HS-27A (cell line): Measurements from ENCODE around the gene HARBI1.

Experiments
- DNase-seq: peaks from one replicate; pipeline ENCODE4 v3.0.0-alpha.2; 2012; ENCODE audit warnings: low read depth, missing footprints

HARBI1 gene

DNA sequence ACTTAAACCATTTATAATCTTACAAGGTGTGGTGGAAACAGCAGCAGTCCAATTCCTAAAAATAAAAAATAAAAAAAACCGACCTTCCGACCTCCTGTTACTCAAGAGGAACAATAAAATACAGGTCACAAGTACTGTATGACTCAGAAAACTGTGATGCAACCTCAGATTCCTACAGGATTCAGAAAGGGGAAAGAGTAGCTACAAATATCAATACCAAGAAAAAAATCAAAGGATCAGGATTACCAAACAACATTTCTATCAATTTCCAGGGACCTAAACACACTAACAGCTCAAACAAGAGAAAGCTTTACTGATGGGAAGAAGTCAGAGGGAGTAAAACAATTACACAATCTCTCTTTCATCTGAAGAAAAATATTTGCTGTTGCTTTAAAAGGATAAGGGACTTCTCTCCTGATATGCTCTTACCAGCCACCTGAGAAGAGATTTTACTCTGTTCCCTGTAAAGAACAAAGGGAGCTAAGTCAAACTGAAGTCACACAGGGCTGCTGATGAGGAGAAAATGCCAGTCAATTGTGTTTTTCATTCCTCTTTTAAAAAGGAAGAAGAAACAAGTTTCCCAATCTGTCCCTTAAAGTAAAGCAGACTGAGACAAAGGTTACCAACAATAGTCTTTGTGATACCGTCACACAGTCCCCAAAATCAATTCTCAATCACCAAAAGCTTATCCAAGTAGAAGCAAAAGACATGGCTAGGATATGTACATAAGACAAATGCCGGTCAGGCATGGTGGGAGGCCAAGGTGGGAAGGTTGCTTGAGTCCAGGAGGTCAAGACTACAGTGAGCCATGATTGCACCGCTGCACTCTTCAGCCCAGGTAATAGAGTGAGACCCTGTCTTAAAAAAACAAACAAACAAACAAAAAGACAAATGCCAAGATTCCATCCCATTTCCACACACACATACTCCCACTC lies 62.5 kb downstream of the HARBI1 start:
- DNase-seq = peak; percentile 46

DNA sequence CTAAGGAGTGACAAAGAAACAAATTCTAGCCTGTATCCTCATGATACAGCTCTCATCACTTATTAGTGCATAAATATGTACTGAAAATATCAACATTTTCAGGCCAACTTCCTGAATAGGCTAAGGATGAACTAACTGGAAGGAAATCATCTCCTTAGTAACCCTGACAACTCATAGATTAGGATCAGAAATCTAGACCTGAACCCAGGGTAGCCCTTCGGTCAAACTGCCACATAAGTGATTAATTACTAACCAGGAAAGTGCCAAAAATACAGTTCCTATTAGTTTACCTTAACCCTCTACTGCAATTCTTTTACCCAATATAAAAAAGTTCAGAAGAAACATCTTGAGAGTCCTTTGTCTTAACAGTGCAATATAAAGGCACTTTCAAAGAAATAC lies 63.2 kb downstream of the HARBI1 start:
- DNase-seq = no peak
